ENCODE data around the gene RASGRP2. TPM values are rescaled to one million over a fixed set of nuclear protein-coding genes. Genes with fewer than 3 reads are reported as not detected.

RASGRP2 gene
- total and polyA plus RNA-seq, 2 experiments from 2014 or later: 30.1 to 50.4 TPM

GRCh38 chr11:64692764-64693331, 51.1 kb downstream of the RASGRP2 start:
- Mint-ChIP-seq H3K4me1 (peaks cover 39% of the 10 kb centered on the region), H3K27me3 (ENCODE audit: insufficient read depth, low read depth, poor library complexity) (peaks cover 17% of the 10 kb centered on the region), H3K27ac (no peak overlapping the region), H3K4me3 (peak overlapping the region; percentile 55), H3K36me3 (ENCODE audit: low read depth) (no peaks in the 10 kb centered on the region; the same call in 2 of the 3 replicates), H3K9me3 (no peaks in the 10 kb centered on the region)
- Histone ChIP-seq H3K9me2 (ENCODE audit: insufficient read depth) (no peaks in the 10 kb centered on the region), H2AFZ (peak overlapping the region; percentile 59; the same call in 1 of the 2 replicates), H3K79me2 (replicated peaks; ENCODE audit: insufficient read depth) (no peaks in the 10 kb centered on the region), H4K20me1 (replicated peaks; ENCODE audit: insufficient read depth) (no peaks in the 10 kb centered on the region), H3K4me1 (ENCODE audit: insufficient read depth) (peaks cover 24% of the 10 kb centered on the region), H3K4me2 (peak overlapping the region; percentile 74), H3K27me3 (ENCODE audit: insufficient read depth) (no peaks in the 10 kb centered on the region), H3K36me3 (ENCODE audit: insufficient read depth) (no peaks in the 10 kb centered on the region), H3K27ac (ENCODE audit: low read depth) (no peak overlapping the region), H3F3A (replicated peaks; ENCODE audit: low read depth) (0 out of 2 replicates have a peak, but pooled peaks cover 2% of the 10 kb centered on the region), H3K4me3 (peak overlapping the region; percentile 40)
- TF ChIP-seq ZNF114 (CRISPR knock-in tag; IDR thresholded peaks at IDR 0.05) (no peak), JUNB (IDR thresholded peaks at IDR 0.05; ENCODE audit: unreplicated experiment) (no peak), CREB1 (CRISPR knock-in tag; IDR thresholded peaks at IDR 0.05; ENCODE audit: low read depth) (no peak), CTCF (conservative IDR thresholded peaks at IDR 0.05; ENCODE audit: low read depth in 2 of 2) (peak in 1 of 2 experiments; percentile 57; a peak in 2 of 4 replicates), EZH2phosphoT487 (IDR thresholded peaks at IDR 0.05; ENCODE audit: unreplicated experiment) (no peak), ZNF331 (CRISPR knock-in tag; IDR thresholded peaks at IDR 0.05; ENCODE audit: low read depth) (no peak)
- DNase-seq (ENCODE audit: low spot score) (peak; percentile 34), ATAC-seq (peak; percentile 2; the same call in 1 of the 3 replicates)

- H4K20me1 ChIP-seq (replicated peaks; ENCODE audit: insufficient read depth): no peaks in the 10 kb centered on the region
- no peak overlapping the region for H3K4me2 ChIP-seq
- H3K27me3 Mint-ChIP-seq (ENCODE audit: insufficient read depth, low read depth, poor library complexity): peaks cover 14% of the 10 kb centered on the region
- H3K4me1 ChIP-seq (ENCODE audit: insufficient read depth): peaks cover 25% of the 10 kb centered on the region
- DNase-seq (ENCODE audit: low spot score): no peak
- no peaks in the 10 kb centered on the region for H3K9me2 ChIP-seq (ENCODE audit: insufficient read depth)
- H3K36me3 Mint-ChIP-seq (ENCODE audit: low read depth): no peaks in the 10 kb centered on the region; the same call in 2 of the 3 replicates
- no peak overlapping the region for H3K4me3 Mint-ChIP-seq
- H3K4me3 ChIP-seq: no peak overlapping the region
- no peak overlapping the region for H2AFZ ChIP-seq
- H3K9me3 Mint-ChIP-seq: no peaks in the 10 kb centered on the region
- 0 out of 2 replicates have a peak, but pooled peaks cover 2% of the 10 kb centered on the region for H3F3A ChIP-seq (replicated peaks; ENCODE audit: low read depth)
- H3K27me3 ChIP-seq (ENCODE audit: insufficient read depth): no peaks in the 10 kb centered on the region
- H3K27ac Mint-ChIP-seq: no peak overlapping the region
- H3K79me2 ChIP-seq (replicated peaks; ENCODE audit: insufficient read depth): no peaks in the 10 kb centered on the region
- H3K4me1 Mint-ChIP-seq: peaks cover 44% of the 10 kb centered on the region
- no peaks in the 10 kb centered on the region for H3K36me3 ChIP-seq (ENCODE audit: insufficient read depth)
- no peak overlapping the region for H3K27ac ChIP-seq (ENCODE audit: low read depth)
- ATAC-seq: no peak
- TF ChIP-seq STAT1 (IDR thresholded peaks at IDR 0.05; ENCODE audit: unreplicated experiment) (no peak), NANOG (IDR thresholded peaks at IDR 0.05; ENCODE audit: borderline replicate concordance) (no peak), EZH2 (IDR thresholded peaks at IDR 0.05; ENCODE audit: low read depth, unreplicated experiment) (no peak), ZNF114 (CRISPR knock-in tag; IDR thresholded peaks at IDR 0.05) (no peak), JUNB (IDR thresholded peaks at IDR 0.05; ENCODE audit: unreplicated experiment) (no peak), ZNF462 (CRISPR knock-in tag; IDR thresholded peaks at IDR 0.05) (no peak), ZNF331 (CRISPR knock-in tag; IDR thresholded peaks at IDR 0.05; ENCODE audit: low read depth) (no peak), POLR2AphosphoS5 (IDR thresholded peaks at IDR 0.05; ENCODE audit: low read depth) (no peak)
Measured at GRCh38 chr11:64691543-64691942, 52.4 kb downstream of the RASGRP2 start.

All from GM23338 (cell line).